Upper lobe of left lung (tissue), 6 donors: ENCODE measurements around the gene ATN1. TPM values are rescaled to one million over a fixed set of nuclear protein-coding genes. Genes with fewer than 3 reads are reported as not detected.
A peak's percentile ranks its signal among the peaks of the same experiment; 100 is the strongest.
"Not testable (repeated sequence)": the region's sequence is repeated elsewhere in the genome, so short reads cannot be mapped to it uniquely, and the experiment has no call there.

Source experiments
- ATAC-seq, 2 donors: fragments of 200-7000 bp; cut with Tn5 transposase; one replicate each; pipeline ENCODE4 v1.9.1; 2022; ENCODE audit warnings: mild to moderate bottlenecking in 2 of 2, moderate library complexity in 2 of 2; ENCODE audit not compliant: low FRiP score in 2 of 2
- DNase-seq, 2 donors: peaks; one replicate each; pipeline ENCODE4 v3.0.0-alpha.2; 2019 to 2020
- H3K27ac ChIP-seq, 4 donors: fragments of 200-600 bp; sonication (generic); one replicate each; pipeline ENCODE4 v1.5.1; 2016 to 2019
- H3K27me3 ChIP-seq, 4 donors: fragments of 200-600 bp; sonication (generic); one replicate each; pipeline ENCODE4 v1.5.1; 2017 to 2019
- H3K36me3 ChIP-seq, 4 donors: fragments of 200-600 bp; sonication (generic); one replicate each; pipeline ENCODE4 v1.5.1; 2016 to 2019
- H3K4me1 ChIP-seq, 4 donors: fragments of 200-600 bp; sonication (generic); one replicate each; pipeline ENCODE4 v1.5.1; 2018 to 2019
- H3K4me3 ChIP-seq, 4 donors: fragments of 200-600 bp; sonication (generic); one replicate each; pipeline ENCODE4 v1.5.1; 2017 to 2019; ENCODE audit warnings: mild to moderate bottlenecking in 2 of 4, moderate library complexity in 1 of 4
- H3K9me3 ChIP-seq, 4 donors: fragments of 200-600 bp; sonication (generic); one replicate each; pipeline ENCODE4 v1.5.1; 2018 to 2019
- EP300 ChIP-seq, 4 donors: sonication (generic); formaldehyde crosslinking; IDR thresholded peaks; one replicate each; pipeline ENCODE4 v1.5.1; 2017; ENCODE audit warnings: antibody characterized with exemption in 4 of 4, control low read depth in 2 of 4
- POLR2A ChIP-seq, 4 donors: fragments of 450-650 bp; IDR thresholded peaks; one replicate each; pipeline ENCODE4 v1.5.1; 2016 to 2017; ENCODE audit warnings: antibody characterized with exemption in 4 of 4, mild to moderate bottlenecking in 2 of 4
- POLR2AphosphoS5 ChIP-seq, 2 donors: sonication (generic); formaldehyde crosslinking; IDR thresholded peaks; one replicate each; pipeline ENCODE4 v1.5.1; 2017; ENCODE audit warnings: antibody characterized with exemption in 2 of 2
- WGBS, 2 donors: methylation state at CpG; one replicate each; pipeline ENCODE4 v1.1.5; 2017 to 2018; 5-methylcytosine and 5-hydroxymethylcytosine counted together
- total RNA-seq, 6 donors: library from RNA; depleted of rRNA in 4 of 6; stranded (reverse); fragments of >200 nt in 4 of 6; gene quantifications; one replicate each; pipeline versions ENCODE4 v1.1.0 to v1.2.1, GENCODE V29; 2016 to 2021
- TF ChIP-seq, protein P1 (sequence below), 6 experiments: fragments of 450-650 bp in 4 of 6; fragments of 200-600 bp in 2 of 6; sonication (generic) in 2 of 6; IDR thresholded peaks; one replicate each; pipeline ENCODE4 v1.5.1; 2016 to 2019; ENCODE audit warnings: antibody characterized with exemption in 6 of 6
- donor health status: DM: no; HTN: no; CAD: no; lungs with moderate emphysema.
- donor health status: DM: no; HTN: yes; CAD: no; lungs with severe emphysema.

ATN1 gene
- total RNA-seq, 6 donors from 2014 or later: 74.7 to 321 (median 133) TPM

GRCh38 chr12:6904280-6905276, 23.2 kb upstream of the ATN1 start, which contains the start of gene LRRC23:
Gene LRRC23, plus strand, starts transcription at chr12:6904822. Its CDS starts 812 bp downstream, at chr12:6905634.
- peaks cover 11 to 19% (median 18%) of the 10 kb centered on the region in 4 donors for H3K4me1 ChIP-seq
- H3K9me3 ChIP-seq: no peaks in the 10 kb centered on the region
- H3K27me3 ChIP-seq: no peaks in the 10 kb centered on the region
- H3K36me3 ChIP-seq: peaks cover 0 to 4% (median 0%) of the 10 kb centered on the region in 4 donors
- TF ChIP-seq, protein P1, sequence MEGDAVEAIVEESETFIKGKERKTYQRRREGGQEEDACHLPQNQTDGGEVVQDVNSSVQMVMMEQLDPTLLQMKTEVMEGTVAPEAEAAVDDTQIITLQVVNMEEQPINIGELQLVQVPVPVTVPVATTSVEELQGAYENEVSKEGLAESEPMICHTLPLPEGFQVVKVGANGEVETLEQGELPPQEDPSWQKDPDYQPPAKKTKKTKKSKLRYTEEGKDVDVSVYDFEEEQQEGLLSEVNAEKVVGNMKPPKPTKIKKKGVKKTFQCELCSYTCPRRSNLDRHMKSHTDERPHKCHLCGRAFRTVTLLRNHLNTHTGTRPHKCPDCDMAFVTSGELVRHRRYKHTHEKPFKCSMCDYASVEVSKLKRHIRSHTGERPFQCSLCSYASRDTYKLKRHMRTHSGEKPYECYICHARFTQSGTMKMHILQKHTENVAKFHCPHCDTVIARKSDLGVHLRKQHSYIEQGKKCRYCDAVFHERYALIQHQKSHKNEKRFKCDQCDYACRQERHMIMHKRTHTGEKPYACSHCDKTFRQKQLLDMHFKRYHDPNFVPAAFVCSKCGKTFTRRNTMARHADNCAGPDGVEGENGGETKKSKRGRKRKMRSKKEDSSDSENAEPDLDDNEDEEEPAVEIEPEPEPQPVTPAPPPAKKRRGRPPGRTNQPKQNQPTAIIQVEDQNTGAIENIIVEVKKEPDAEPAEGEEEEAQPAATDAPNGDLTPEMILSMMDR (IDR thresholded peaks at IDR 0.05): peak in 1 of 6 experiments; percentile 5
- TF ChIP-seq EP300 (IDR thresholded peaks at IDR 0.05) (no peak), POLR2AphosphoS5 (IDR thresholded peaks at IDR 0.05) (peak; percentile 79 to 84), POLR2A (IDR thresholded peaks at IDR 0.05) (peak in 3 of 4 donors; percentile 38 to 70 (median 45))
- 5 to 6% methylated on average over 34 of the region's 34 CpGs for WGBS, 2 donors
- DNase-seq (peak; percentile 95 to 98), ATAC-seq (peak; percentile 96 to 98)
- peak within 1 kb of the TSS; percentile 43 to 65 (median 58) for H3K4me3 ChIP-seq
- peak within 1 kb of the TSS; percentile 68 to 89 (median 83) for H3K27ac ChIP-seq

DNA sequence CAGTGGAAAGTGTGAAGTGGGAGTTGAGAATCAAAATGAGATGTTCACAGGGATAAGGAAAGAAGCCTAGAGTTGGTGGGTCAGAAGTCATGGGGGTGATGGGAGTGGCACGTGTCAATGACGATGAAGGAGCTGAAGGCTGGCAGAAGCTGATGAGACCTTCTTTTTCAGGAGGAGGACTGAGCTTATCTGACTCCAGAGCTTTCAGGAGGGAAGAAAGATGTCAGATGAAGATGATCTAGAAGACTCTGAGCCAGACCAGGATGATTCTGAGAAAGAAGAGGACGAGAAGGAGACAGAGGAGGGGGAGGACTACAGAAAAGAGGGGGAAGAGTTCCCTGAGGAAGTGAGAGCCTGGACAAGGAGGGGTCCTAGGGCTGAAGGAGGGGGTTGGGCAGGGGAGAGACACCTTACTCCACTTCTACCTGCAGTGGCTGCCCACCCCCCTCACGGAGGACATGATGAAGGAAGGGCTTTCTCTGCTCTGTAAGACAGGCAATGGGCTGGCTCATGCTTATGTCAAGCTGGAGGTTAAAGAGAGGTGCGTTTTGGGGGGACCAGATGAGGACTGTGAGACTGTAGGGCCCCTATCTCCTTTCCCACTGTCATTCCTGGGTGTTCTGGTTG, 22.2 kb upstream of the ATN1 start:
- peak overlapping the region in 3 of 4 donors; percentile 79 to 89 (median 87) for H3K27ac ChIP-seq

GRCh38 chr12:6908141-6908540, 19.6 kb upstream of the ATN1 start:
- 97 to 98% methylated on average over 4 to 11 of the region's 11 CpGs for WGBS, 2 donors
- peaks cover 9 to 12% (median 12%) of the 10 kb centered on the region in 4 donors for H3K4me1 ChIP-seq
- H3K9me3 ChIP-seq, H3K27ac ChIP-seq, H3K4me3 ChIP-seq, DNase-seq, H3K27me3 ChIP-seq, H3K36me3 ChIP-seq, ATAC-seq: not testable (repeated sequence)

More for the DNA sequence above, 22.2 kb upstream of the ATN1 start:
- Histone ChIP-seq H3K36me3 (peaks cover 0 to 4% (median 0%) of the 10 kb centered on the region in 4 donors), H3K4me1 (peaks cover 9 to 12% (median 12%) of the 10 kb centered on the region in 4 donors), H3K9me3 (no peaks in the 10 kb centered on the region), H3K27me3 (no peaks in the 10 kb centered on the region), H3K4me3 (peak overlapping the region in 3 of 4 donors; percentile 58 to 65 (median 58))
- TF ChIP-seq POLR2AphosphoS5 (IDR thresholded peaks at IDR 0.05): no peak
- TF ChIP-seq EP300 (IDR thresholded peaks at IDR 0.05): no peak
- TF ChIP-seq, protein P1 (IDR thresholded peaks at IDR 0.05): no peak
- TF ChIP-seq POLR2A (IDR thresholded peaks at IDR 0.05): no peak
- ATAC-seq (no peak), DNase-seq (no peak)
- 62 to 68% methylated on average over 5 of the region's 5 CpGs for WGBS, 2 donors

DNA sequence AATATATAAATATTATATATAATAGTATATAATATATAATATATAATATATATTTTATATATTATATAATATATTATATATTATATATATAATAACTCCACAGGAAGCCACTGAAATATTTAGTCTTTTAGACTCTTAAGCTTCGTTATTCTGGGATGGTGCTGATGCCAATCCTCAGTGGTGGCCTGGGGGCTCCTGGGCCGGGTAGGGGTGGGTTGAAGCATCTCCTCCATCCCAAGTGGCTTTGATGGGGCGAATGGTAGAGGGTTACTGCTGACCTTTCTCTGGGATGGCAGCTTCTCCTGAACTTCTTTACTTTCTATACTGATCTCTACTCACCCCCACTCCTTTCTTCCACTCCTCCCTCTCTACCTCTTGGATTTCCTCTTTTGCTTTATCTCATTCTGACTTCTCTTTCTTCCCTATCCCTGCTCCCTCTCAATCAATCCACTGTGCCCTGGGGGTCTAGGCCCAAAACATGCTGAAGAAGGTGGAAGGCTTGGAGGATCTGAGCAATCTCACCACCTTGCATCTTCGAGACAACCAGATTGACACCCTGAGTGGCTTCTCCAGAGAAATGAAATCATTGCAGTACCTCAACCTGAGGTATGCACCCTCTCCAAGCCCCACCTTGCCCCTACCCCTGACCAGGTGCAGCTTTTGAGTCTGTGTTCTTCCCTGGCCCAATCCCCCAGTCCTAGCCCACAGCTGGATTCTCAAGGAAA, 18.2 kb upstream of the ATN1 start:
- ATAC-seq (no peak), DNase-seq (no peak)
- TF ChIP-seq, protein P1 (IDR thresholded peaks at IDR 0.05): no peak
- TF ChIP-seq POLR2AphosphoS5 (IDR thresholded peaks at IDR 0.05) (no peak), POLR2A (IDR thresholded peaks at IDR 0.05) (no peak), EP300 (IDR thresholded peaks at IDR 0.05) (no peak)
- H3K27ac ChIP-seq: no peak overlapping the region
- no peaks in the 10 kb centered on the region for H3K27me3 ChIP-seq
- H3K9me3 ChIP-seq: no peaks in the 10 kb centered on the region
- peaks cover 10 to 18% (median 13%) of the 10 kb centered on the region in 4 donors for H3K4me1 ChIP-seq
- peaks cover 0 to 4% (median 0%) of the 10 kb centered on the region in 4 donors for H3K36me3 ChIP-seq
- H3K4me3 ChIP-seq: no peak overlapping the region
- 90 to 91% methylated on average over 4 of the region's 4 CpGs for WGBS, 2 donors
